Aorta (tissue), 5 donors: Measurements from ENCODE around the gene FLNC. TPM values are rescaled to one million over a fixed set of nuclear protein-coding genes. Genes with fewer than 3 reads are reported as not detected.

Experiments used
- ATAC-seq: fragments of 200-7000 bp; cut with Tn5 transposase; one replicate; pipeline ENCODE4 v1.9.1; 2022; ENCODE audit warnings: moderate library complexity; ENCODE audit not compliant: low FRiP score
- DNase-seq, 2 donors: peaks; one replicate each; pipeline ENCODE4 v3.0.0-alpha.2; 2020
- H3K27ac ChIP-seq, 2 donors: one replicate each; pipeline ENCODE4 v1.5.1; 2013; ENCODE audit warnings: low read length in 2 of 2, mild to moderate bottlenecking in 2 of 2, moderate library complexity in 2 of 2, control low read depth in 1 of 2, inconsistent platforms in 1 of 2, low read depth in 1 of 2
- H3K27me3 ChIP-seq, 2 donors: one replicate each; pipeline ENCODE4 v1.6.1; 2013; ENCODE audit warnings: control low read depth in 1 of 2, low read length in 1 of 2, mild to moderate bottlenecking in 1 of 2, moderate library complexity in 1 of 2; ENCODE audit not compliant: insufficient read depth in 2 of 2, control insufficient read depth in 1 of 2
- H3K36me3 ChIP-seq, 2 donors: one replicate each; pipeline ENCODE4 v1.6.1; 2013; ENCODE audit warnings: control low read depth in 1 of 2, low read length in 1 of 2, mild to moderate bottlenecking in 1 of 2; ENCODE audit not compliant: insufficient read depth in 2 of 2, control insufficient read depth in 1 of 2
- H3K4me1 ChIP-seq, 2 donors: one replicate each; pipeline ENCODE4 v1.6.1; 2013; ENCODE audit warnings: low read length in 2 of 2, control low read depth in 1 of 2, mild to moderate bottlenecking in 1 of 2, moderate library complexity in 1 of 2; ENCODE audit not compliant: insufficient read depth in 2 of 2, control insufficient read depth in 1 of 2
- H3K4me3 ChIP-seq, 2 donors: one replicate each; pipeline ENCODE4 v1.5.1; 2013; ENCODE audit warnings: low read length in 2 of 2, control low read depth in 1 of 2, mild to moderate bottlenecking in 1 of 2
- H3K9me3 ChIP-seq: one replicate; pipeline ENCODE4 v1.6.1; 2013; ENCODE audit warnings: mild to moderate bottlenecking, low read length; ENCODE audit not compliant: control insufficient read depth
- WGBS, 2 donors: extraction: QIAGEN DNeasy Blood & Tissue Kit; methylation state at CpG; one replicate each; pipeline ENCODE4 v1.1.7; 2013; 5-methylcytosine and 5-hydroxymethylcytosine counted together
- intact Hi-C, 2 donors: fragments of 100-400 bp; cut with DNase I; formaldehyde crosslinking; loops; one replicate each; pipeline versions ENCODE4 v1.14.2 to v1.15.0; 2022
- polyA plus RNA-seq, 2 donors: library from polyadenylated mRNA; stranded (reverse); fragments of 200-250 nt; gene quantifications; one replicate each; pipeline ENCODE4 v1.2.3, GENCODE V29; 2013
- total RNA-seq, 2 donors: library from RNA; stranded (reverse); fragmentation: NEBNext Ultra II Directional; extraction: Animal tissue kit (Norgen Biotek cat#: 25700); gene quantifications; one replicate each; pipeline ENCODE4 v1.2.1, GENCODE V29; 2021
- donor health status: healthy with polysubstance abuse.
- donor health status: Bipolar disorder and iron deficiency.
- donor health status: DM: no; HTN: no; CAD: no.
- donor health status: DM: no; HTN: no; CAD: no.
- donor health status: DM: yes; HTN: yes; CAD: no.

FLNC gene
- total and polyA plus RNA-seq, 4 donors: 7.8 to 245 (median 76.6) TPM

- Histone ChIP-seq H3K27me3 (no peaks in the 10 kb centered on the region), H3K4me1 (no peaks in the 10 kb centered on the region), H3K9me3 (no peaks in the 10 kb centered on the region), H3K4me3 (no peak overlapping the region), H3K36me3 (peaks cover 4 to 21% of the 10 kb centered on the region in 2 donors), H3K27ac (no peak overlapping the region)
- ATAC-seq (no peak), DNase-seq (no peak)
- intact Hi-C loops: no loop called here
- 91 to 92% methylated on average over 28 of the region's 28 CpGs for WGBS, 2 donors
These were observed 22.5 kb downstream of the FLNC start for GRCh38 chr7:128852537-128853254.

- no peaks in the 10 kb centered on the region for H3K9me3 ChIP-seq
- H3K27me3 ChIP-seq: no peaks in the 10 kb centered on the region
- no peak overlapping the region for H3K4me3 ChIP-seq
- H3K36me3 ChIP-seq: peaks cover 4 to 21% of the 10 kb centered on the region in 2 donors
- DNase-seq (no peak), ATAC-seq (no peak)
- no peaks in the 10 kb centered on the region for H3K4me1 ChIP-seq
- 89 to 90% methylated on average over 20 to 23 of the region's 23 CpGs for WGBS, 2 donors
- intact Hi-C loops: no loop called here
- H3K27ac ChIP-seq: no peak overlapping the region
These were observed 23.6 kb downstream of the FLNC start for GRCh38 chr7:128853799-128854198.

GRCh38 chr7:128854396-128854795 is 24.2 kb downstream of the FLNC start:
- no peak for ATAC-seq
- no peak for DNase-seq
- no peaks in the 10 kb centered on the region for H3K9me3 ChIP-seq
- H3K27ac ChIP-seq: no peak overlapping the region
- H3K4me3 ChIP-seq: no peak overlapping the region
- 92% methylated on average over 21 of the region's 21 CpGs for WGBS, 2 donors
- H3K36me3 ChIP-seq: peaks cover 4 to 21% of the 10 kb centered on the region in 2 donors
- intact Hi-C loops: no loop called here
- no peaks in the 10 kb centered on the region for H3K27me3 ChIP-seq
- no peaks in the 10 kb centered on the region for H3K4me1 ChIP-seq

- no peaks in the 10 kb centered on the region for H3K9me3 ChIP-seq
- no peak overlapping the region for H3K4me3 ChIP-seq
- H3K4me1 ChIP-seq: no peaks in the 10 kb centered on the region
- DNase-seq (no peak), ATAC-seq (no peak)
- H3K27ac ChIP-seq: no peak overlapping the region
- intact Hi-C loops: no loop called here
- no peaks in the 10 kb centered on the region for H3K27me3 ChIP-seq
- peaks cover 4 to 20% of the 10 kb centered on the region in 2 donors for H3K36me3 ChIP-seq
- 89 to 92% methylated on average over 3 of the region's 3 CpGs for WGBS, 2 donors
These were observed 25.4 kb downstream of the FLNC start for GRCh38 chr7:128855559-128855958.

GRCh38 chr7:128856001-128856718 is 26.0 kb downstream of the FLNC start:
- intact Hi-C loops: no loop called here
- Histone ChIP-seq H3K4me3 (no peak overlapping the region), H3K36me3 (peaks cover 4 to 17% of the 10 kb centered on the region in 2 donors), H3K4me1 (no peaks in the 10 kb centered on the region), H3K27ac (no peak overlapping the region), H3K9me3 (no peaks in the 10 kb centered on the region), H3K27me3 (no peaks in the 10 kb centered on the region)
- WGBS, 2 donors: 86 to 88% methylated on average over 17 of the region's 17 CpGs
- no peak for ATAC-seq
- DNase-seq: no peak

GRCh38 chr7:128858380-128859231 is 28.4 kb downstream of the FLNC start:
- Histone ChIP-seq H3K4me3 (no peak overlapping the region), H3K4me1 (no peaks in the 10 kb centered on the region), H3K9me3 (no peaks in the 10 kb centered on the region), H3K36me3 (peaks cover 0 to 13% of the 10 kb centered on the region in 2 donors), H3K27ac (peak overlapping the region in 1 of 2 donors; percentile 30), H3K27me3 (no peaks in the 10 kb centered on the region)
- peak; percentile 19 for ATAC-seq
- intact Hi-C loops: loop anchor here in 1 of 2 donors (1.0 kb wide), 1 partner anchor 14 kb away; no protein-coding TSS in a partner anchor
- no peak for DNase-seq
- WGBS, 2 donors: 55 to 60% methylated on average over 17 to 18 of the region's 18 CpGs

GRCh38 chr7:128859232-128860157 is 29.3 kb downstream of the FLNC start:
- 42 to 43% methylated on average over 12 of the region's 12 CpGs for WGBS, 2 donors
- ATAC-seq: peak; percentile 0
- H3K27ac ChIP-seq: no peak overlapping the region
- H3K36me3 ChIP-seq: peaks cover 0 to 6% of the 10 kb centered on the region in 2 donors
- no peaks in the 10 kb centered on the region for H3K27me3 ChIP-seq
- no peak overlapping the region for H3K4me3 ChIP-seq
- no peak for DNase-seq
- no peaks in the 10 kb centered on the region for H3K9me3 ChIP-seq
- no peaks in the 10 kb centered on the region for H3K4me1 ChIP-seq
- intact Hi-C loops: loop anchor here in 1 of 2 donors (1.0 to 10.0 kb wide), 2 partner anchors 15 to 125 kb away; partner anchors contain the start of gene CALU
